HEK293 (cell line): Measurements from ENCODE around the gene KPNA6.
A peak's percentile ranks its signal among the peaks of the same experiment; 100 is the strongest.

Experiments used
- CTCF ChIA-PET: fragments of 350-600 bp; formaldehyde crosslinking; extraction: SDS; loops from one replicate; lab custom pipeline; 2021; ENCODE audit warnings: antibody characterized with exemption; lab: Yijun Ruan, JAX
- POLR2A ChIA-PET: fragments of 300-600 bp; formaldehyde crosslinking; extraction: SDS; loops from one replicate; lab custom pipeline; 2020; ENCODE audit warnings: antibody characterized with exemption, inconsistent platforms; lab: Yijun Ruan, JAX
- H3K27ac ChIP-seq: fragments of 200-500 bp; sonication (Bioruptor generic); 2 replicates; pipeline ENCODE4 v1.5.1; 2014; ENCODE audit warnings: low read depth, low read length, control low read depth, inconsistent platforms; ENCODE audit errors: extremely low read depth
- H3K36me3 ChIP-seq, 2 experiments: fragments of 200-500 bp in 1 of 2; sonication (Bioruptor generic) in 1 of 2; 1 replicate in 1 of 2; 2 replicates in 1 of 2; pipeline ENCODE4 v1.5.1; 2014 to 2017; ENCODE audit warnings: inconsistent platforms in 2 of 2, low read length in 2 of 2; ENCODE audit not compliant: control insufficient read depth in 2 of 2, insufficient read depth in 1 of 2
- H3K4me1 ChIP-seq: fragments of 200-500 bp; sonication (Bioruptor generic); 2 replicates; pipeline ENCODE4 v1.5.1; 2014; ENCODE audit warnings: mild to moderate bottlenecking, low read length, inconsistent platforms; ENCODE audit not compliant: control insufficient read depth, insufficient read depth
- H3K4me3 ChIP-seq: 2 replicates; pipeline ENCODE4 v1.5.1; 2011; ENCODE audit warnings: low read depth, mild to moderate bottlenecking, control low read depth, low read length, moderate library complexity
- H3K9me3 ChIP-seq: fragments of 200-500 bp; sonication (Bioruptor generic); 2 replicates; pipeline ENCODE4 v1.5.1; 2014; ENCODE audit warnings: low read depth, low read length, inconsistent platforms; ENCODE audit not compliant: control insufficient read depth, insufficient read depth
- ELK4 ChIP-seq: IDR thresholded peaks from 2 replicates; pipeline ENCODE4 v1.6.1; 2011; ENCODE audit warnings: mild to moderate bottlenecking, low read depth, low read length, borderline replicate concordance
- FEZF1 ChIP-seq: fragments of 450-650 bp; formaldehyde crosslinking; IDR thresholded peaks from 2 replicates; pipeline ENCODE4 v1.5.1; 2016; ENCODE audit warnings: missing biosample characterization, missing genetic modification characterization
- HOXD13 ChIP-seq: sonication (generic); formaldehyde crosslinking; IDR thresholded peaks from 2 replicates; pipeline ENCODE4 v1.8.0; 2022; ENCODE audit warnings: missing genetic modification reagents, borderline replicate concordance
- KLF16 ChIP-seq: fragments of 450-650 bp; formaldehyde crosslinking; IDR thresholded peaks from 2 replicates; pipeline ENCODE4 v1.5.1; 2017; ENCODE audit warnings: missing biosample characterization, missing genetic modification characterization
- MYNN ChIP-seq: fragments of 450-650 bp; formaldehyde crosslinking; IDR thresholded peaks from 2 replicates; pipeline ENCODE4 v1.5.1; 2016; ENCODE audit warnings: missing biosample characterization, missing genetic modification characterization, borderline replicate concordance
- PBX3 ChIP-seq: sonication (generic); formaldehyde crosslinking; IDR thresholded peaks from 2 replicates; pipeline ENCODE4 v1.8.1; 2022; ENCODE audit warnings: mild to moderate bottlenecking, moderate library complexity, missing genetic modification reagents
- PRDM2 ChIP-seq: fragments of 450-650 bp; formaldehyde crosslinking; IDR thresholded peaks from 2 replicates; pipeline ENCODE4 v1.5.1; 2016; ENCODE audit warnings: missing biosample characterization, missing genetic modification characterization, borderline replicate concordance
- SALL2 ChIP-seq: fragments of 450-650 bp; formaldehyde crosslinking; IDR thresholded peaks from 2 replicates; pipeline ENCODE4 v1.5.0; 2017; ENCODE audit warnings: missing biosample characterization, mild to moderate bottlenecking, missing genetic modification characterization, borderline replicate concordance
- SP7 ChIP-seq: fragments of 450-650 bp; formaldehyde crosslinking; IDR thresholded peaks from 2 replicates; pipeline ENCODE4 v1.5.1; 2016; ENCODE audit warnings: missing biosample characterization, missing genetic modification characterization
- ZBTB26 ChIP-seq: fragments of 450-650 bp; formaldehyde crosslinking; optimal IDR thresholded peaks from 2 replicates; pipeline ENCODE3; 2016; ENCODE audit warnings: missing biosample characterization, mild to moderate bottlenecking, missing genetic modification characterization
- ZBTB48 ChIP-seq: fragments of 450-650 bp; formaldehyde crosslinking; IDR thresholded peaks from 2 replicates; pipeline ENCODE4 v1.5.1; 2016; ENCODE audit warnings: missing biosample characterization, missing genetic modification characterization
- ZBTB49 ChIP-seq: fragments of 450-650 bp; formaldehyde crosslinking; IDR thresholded peaks from 2 replicates; pipeline ENCODE4 v1.5.1; 2016; ENCODE audit warnings: missing biosample characterization, missing genetic modification characterization, low read depth
- ZNF211 ChIP-seq: fragments of 450-650 bp; formaldehyde crosslinking; IDR thresholded peaks from 2 replicates; pipeline ENCODE4 v1.5.1; 2016; ENCODE audit warnings: low read depth, missing biosample characterization, missing genetic modification characterization
- ZNF214 ChIP-seq: fragments of 450-650 bp; formaldehyde crosslinking; IDR thresholded peaks from 2 replicates; pipeline ENCODE4 v1.5.1; 2017; ENCODE audit warnings: missing biosample characterization, mild to moderate bottlenecking, missing genetic modification characterization, borderline replicate concordance
- ZNF26 ChIP-seq: fragments of 450-650 bp; formaldehyde crosslinking; IDR thresholded peaks from 2 replicates; pipeline ENCODE4 v1.5.1; 2016; ENCODE audit warnings: missing biosample characterization, missing genetic modification characterization
- ZNF416 ChIP-seq: fragments of 450-650 bp; formaldehyde crosslinking; IDR thresholded peaks from 2 replicates; pipeline ENCODE4 v1.5.1; 2016; ENCODE audit warnings: missing biosample characterization, missing genetic modification characterization
- ZNF426 ChIP-seq: fragments of 450-650 bp; formaldehyde crosslinking; IDR thresholded peaks from 2 replicates; pipeline ENCODE4 v1.5.1; 2017; ENCODE audit warnings: missing biosample characterization, missing genetic modification characterization, mild to moderate bottlenecking, inconsistent platforms, moderate library complexity
- ZNF580 ChIP-seq: fragments of 450-650 bp; formaldehyde crosslinking; IDR thresholded peaks from 2 replicates; pipeline ENCODE4 v1.5.1; 2016; ENCODE audit warnings: missing biosample characterization, missing genetic modification characterization
- ZNF701 ChIP-seq: fragments of 450-650 bp; formaldehyde crosslinking; IDR thresholded peaks from 2 replicates; pipeline ENCODE4 v1.5.1; 2016; ENCODE audit warnings: missing biosample characterization, missing genetic modification characterization
- ZNF747 ChIP-seq: fragments of 450-650 bp; formaldehyde crosslinking; IDR thresholded peaks from 2 replicates; pipeline ENCODE4 v1.5.1; 2016; ENCODE audit warnings: missing biosample characterization, missing genetic modification characterization
- ZNF830 ChIP-seq: fragments of 450-650 bp; IDR thresholded peaks from 2 replicates; pipeline ENCODE4 v1.5.0; 2018; ENCODE audit warnings: missing biosample characterization, missing genetic modification characterization, low read depth, mild to moderate bottlenecking, moderate library complexity
- ZNF843 ChIP-seq: fragments of 450-650 bp; formaldehyde crosslinking; IDR thresholded peaks from 2 replicates; pipeline ENCODE4 v1.5.1; 2016; ENCODE audit warnings: missing biosample characterization, missing genetic modification characterization

KPNA6 gene

GRCh38 chr1:32179443-32180185 is 71.8 kb downstream of the KPNA6 start, which contains the start of gene TXLNA:
TSS of gene TXLNA (plus strand) at chr1:32179675. CDS start at chr1:32180346, 671 bp downstream.
- POLR2A ChIA-PET: interaction anchor here (0.6 to 2.7 kb wide), 25 partner anchors 8 to 533 kb away, joined by 3 to 26 read pairs (median 5); partner anchors contain the start of genes BSDC1, CCDC28B, HDAC1 and IQCC
- H3K4me1 ChIP-seq: peaks cover 6% of the 10 kb centered on the region; the same call in 1 of the 2 replicates
- no peaks in the 10 kb centered on the region for H3K9me3 ChIP-seq
- peaks cover 17 to 44% of the 10 kb centered on the region in 2 experiments for H3K36me3 ChIP-seq
- CTCF ChIA-PET: interaction anchor here (0.7 to 1.6 kb wide), 6 partner anchors 15 to 185 kb away, joined by 3 to 5 read pairs (median 4); partner anchors contain the start of gene TMEM39B
- peak within 1 kb of the TSS; percentile 76 for H3K27ac ChIP-seq
- peak within 1 kb of the TSS; percentile 75 for H3K4me3 ChIP-seq
- TF ChIP-seq ZBTB26 (tag by site-specific recombination): peak; percentile 90
- 0 out of 2 replicates have a peak, but pooled peaks have one; percentile 52 for TF ChIP-seq ZNF843
- no peak for TF ChIP-seq SALL2 (tag by site-specific recombination)
- peak; percentile 92 for TF ChIP-seq KLF16 (tag by site-specific recombination)
- TF ChIP-seq ZNF211: no peak
- peak; percentile 92 for TF ChIP-seq ZBTB48 (tag by site-specific recombination)
- TF ChIP-seq MYNN: no peak
- peak; percentile 93 for TF ChIP-seq PBX3 (CRISPR knock-in tag)
- TF ChIP-seq ZNF214: no peak
- TF ChIP-seq SP7 (tag by site-specific recombination): peak; percentile 63; the same call in 1 of the 2 replicates
- TF ChIP-seq ZNF830 (tag by site-specific recombination): no peak
- no peak for TF ChIP-seq ZNF426 (tag by site-specific recombination)
- TF ChIP-seq ZNF416 (tag by site-specific recombination): no peak
- TF ChIP-seq PRDM2 (tag by site-specific recombination): no peak
- peak; percentile 66 for TF ChIP-seq FEZF1 (tag by site-specific recombination)
- TF ChIP-seq ZNF26 (tag by site-specific recombination): no peak
- no peak for TF ChIP-seq ELK4
- no peak for TF ChIP-seq ZBTB49 (tag by site-specific recombination)
- TF ChIP-seq ZNF701 (tag by site-specific recombination): no peak
- TF ChIP-seq ZNF747 (tag by site-specific recombination): no peak
- no peak for TF ChIP-seq ZNF580
- no peak for TF ChIP-seq HOXD13 (CRISPR knock-in tag)
